Tongue (tissue), 2 donors: Measurements from ENCODE around the gene CADPS. TPM values are rescaled to one million over a fixed set of nuclear protein-coding genes. Genes with fewer than 3 reads are reported as not detected.

ENCODE experiments used
- DNase-seq: peaks from one replicate; pipeline ENCODE4 v3.0.0-alpha.2; 2015
- total RNA-seq: library from RNA; depleted of rRNA; stranded (reverse); fragments of >200 nt; gene quantifications from one replicate; pipeline ENCODE4 v1.2.3, GENCODE V29; 2014

Gene CADPS
- total RNA-seq, 1 donor from 2014 or later, result 13.3 TPM

DNA sequence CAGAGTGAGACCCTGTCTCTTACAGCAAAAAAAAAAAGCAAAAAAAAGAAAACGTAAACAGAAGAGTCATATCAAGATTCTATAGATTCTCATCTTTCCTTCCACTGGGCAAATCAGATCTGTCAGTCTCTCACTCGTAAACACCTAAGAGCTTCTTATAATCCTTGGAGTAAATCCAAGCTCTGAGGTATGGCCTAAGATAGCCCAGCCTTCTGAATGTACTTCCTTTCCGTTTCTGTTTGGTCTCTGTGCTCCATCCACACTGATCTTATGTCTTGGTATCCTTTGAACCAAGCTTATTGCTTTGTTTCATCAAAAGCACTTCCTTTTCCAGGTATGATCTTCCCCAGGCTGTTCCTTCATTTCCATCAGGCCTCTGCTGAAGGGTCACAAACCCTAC is 137.8 kb downstream of the CADPS start:
- no peak for DNase-seq

DNA sequence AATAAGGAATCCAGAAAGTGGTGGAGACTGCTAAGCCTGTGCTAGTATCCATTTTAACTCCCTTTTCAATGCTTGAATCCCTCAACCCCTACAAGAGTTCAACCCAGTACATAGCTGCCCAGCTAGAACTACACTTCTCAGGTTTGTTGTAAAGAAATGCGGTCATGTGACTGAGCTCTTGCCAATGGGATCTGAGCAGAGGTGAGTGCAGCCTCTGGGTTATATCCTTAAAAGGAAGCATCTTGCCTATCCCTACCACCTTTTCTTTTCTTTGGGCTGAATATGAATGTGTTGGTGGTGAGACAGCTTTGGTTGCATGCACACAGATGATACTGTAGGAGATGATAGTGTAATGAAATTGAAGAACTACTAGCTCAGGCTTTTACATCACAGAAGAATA is 139.7 kb downstream of the CADPS start:
- DNase-seq, result no peak

DNA sequence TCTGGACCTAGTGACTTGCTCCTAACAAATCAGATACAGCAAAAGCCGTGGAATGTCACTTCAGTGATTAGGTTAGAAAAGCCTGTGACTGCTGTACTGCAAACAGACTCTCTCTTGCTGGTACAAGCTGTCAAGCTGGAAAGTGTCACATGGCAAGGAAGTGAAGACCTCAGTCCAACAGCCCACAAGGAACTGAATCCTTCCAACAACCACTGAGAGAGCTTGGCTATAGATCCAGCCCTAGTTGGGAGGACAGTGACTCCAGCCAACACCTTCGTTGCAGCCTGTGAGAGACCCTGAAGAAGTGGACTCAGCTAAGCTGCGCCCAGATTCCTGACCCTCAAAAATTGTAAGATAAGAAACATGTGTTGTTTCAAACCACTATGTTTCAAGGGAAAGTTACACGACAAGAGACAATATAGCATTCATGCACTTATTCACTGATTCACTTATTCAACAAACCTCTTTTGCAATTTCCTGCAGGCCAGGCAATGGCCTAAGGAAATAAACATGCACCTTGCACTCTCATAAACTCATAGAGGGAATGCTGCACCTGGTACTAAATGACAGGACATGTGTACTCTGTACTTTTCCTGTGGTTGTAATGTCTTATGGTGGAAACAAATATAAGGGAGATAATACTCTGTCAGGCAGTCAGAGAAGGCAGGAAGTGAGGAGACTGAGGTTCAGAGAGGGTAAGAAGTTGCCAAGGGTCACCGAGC is 142.9 kb downstream of the CADPS start:
- DNase-seq, result no peak

DNA sequence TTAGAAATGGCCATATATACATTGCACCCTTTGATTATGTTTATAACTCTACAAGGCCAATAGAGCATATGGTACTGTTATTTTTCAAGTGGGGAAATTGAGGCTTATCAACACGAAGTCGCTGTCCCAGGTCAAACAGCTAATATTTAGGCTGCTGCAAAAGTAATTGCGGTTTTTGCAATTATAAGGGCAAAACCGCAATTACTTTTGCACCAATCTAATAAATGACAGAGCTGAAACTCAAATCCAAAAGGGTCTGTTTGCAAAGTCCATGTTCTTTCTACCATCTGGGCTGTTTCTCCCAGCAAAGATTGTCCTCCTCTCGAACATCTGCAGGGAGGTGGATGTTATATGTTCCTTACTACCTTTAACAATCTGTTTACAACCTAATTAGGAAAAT is 147.2 kb downstream of the CADPS start:
- DNase-seq, result no peak

DNA sequence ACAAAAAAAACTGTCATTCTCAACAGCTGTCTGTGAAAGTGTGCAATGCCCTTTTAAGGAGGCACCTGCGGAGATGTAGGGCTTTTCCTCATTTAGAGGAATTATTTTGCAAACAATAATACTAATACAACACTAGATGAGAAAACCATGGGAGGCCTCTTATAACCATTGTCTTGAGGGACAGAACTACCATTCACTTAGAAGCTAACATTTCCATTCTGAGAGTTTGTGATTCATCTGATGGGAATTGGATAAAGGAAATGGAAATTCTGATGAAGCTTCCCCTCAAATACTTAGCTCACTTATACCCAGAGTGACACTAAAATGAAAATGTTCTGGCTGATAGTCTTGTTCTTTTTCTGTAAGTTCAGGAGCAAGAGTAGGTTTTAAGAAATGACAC is 147.7 kb downstream of the CADPS start:
- no peak for DNase-seq

DNA sequence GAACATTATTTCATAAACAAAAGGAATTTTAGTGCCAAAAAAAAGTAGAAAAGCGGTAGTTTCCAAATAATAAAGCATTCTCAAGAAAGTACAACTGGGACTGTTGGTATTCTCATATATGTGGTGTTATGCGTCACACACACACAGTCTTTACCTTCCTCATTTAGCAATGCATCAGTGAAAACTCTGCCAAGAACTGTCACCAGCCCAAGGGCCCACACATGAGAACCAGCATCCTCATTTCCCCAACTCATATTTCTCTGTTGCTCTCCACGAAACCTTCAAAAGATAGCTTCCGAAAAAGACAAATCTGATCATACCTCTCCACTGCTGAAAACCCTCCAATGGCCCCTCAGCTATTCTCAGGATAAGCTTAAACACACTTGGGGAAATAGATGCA is 150.7 kb downstream of the CADPS start:
- DNase-seq, result no peak

DNA sequence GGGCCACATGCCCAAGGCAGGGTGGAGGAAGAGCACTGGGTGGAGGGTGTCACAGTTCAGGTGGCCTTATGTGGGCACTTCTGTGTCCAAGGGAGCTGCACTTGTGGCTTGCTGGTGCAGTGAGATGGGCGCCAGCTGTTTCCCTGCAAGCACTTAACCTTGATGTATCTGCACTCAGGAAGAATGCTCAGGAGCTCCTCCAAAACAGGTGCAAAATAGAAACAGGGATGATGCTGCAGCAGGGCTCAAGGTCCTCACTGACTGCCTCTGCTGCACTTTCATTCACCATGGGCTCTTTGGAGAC is 151.3 kb downstream of the CADPS start:
- no peak for DNase-seq

DNA sequence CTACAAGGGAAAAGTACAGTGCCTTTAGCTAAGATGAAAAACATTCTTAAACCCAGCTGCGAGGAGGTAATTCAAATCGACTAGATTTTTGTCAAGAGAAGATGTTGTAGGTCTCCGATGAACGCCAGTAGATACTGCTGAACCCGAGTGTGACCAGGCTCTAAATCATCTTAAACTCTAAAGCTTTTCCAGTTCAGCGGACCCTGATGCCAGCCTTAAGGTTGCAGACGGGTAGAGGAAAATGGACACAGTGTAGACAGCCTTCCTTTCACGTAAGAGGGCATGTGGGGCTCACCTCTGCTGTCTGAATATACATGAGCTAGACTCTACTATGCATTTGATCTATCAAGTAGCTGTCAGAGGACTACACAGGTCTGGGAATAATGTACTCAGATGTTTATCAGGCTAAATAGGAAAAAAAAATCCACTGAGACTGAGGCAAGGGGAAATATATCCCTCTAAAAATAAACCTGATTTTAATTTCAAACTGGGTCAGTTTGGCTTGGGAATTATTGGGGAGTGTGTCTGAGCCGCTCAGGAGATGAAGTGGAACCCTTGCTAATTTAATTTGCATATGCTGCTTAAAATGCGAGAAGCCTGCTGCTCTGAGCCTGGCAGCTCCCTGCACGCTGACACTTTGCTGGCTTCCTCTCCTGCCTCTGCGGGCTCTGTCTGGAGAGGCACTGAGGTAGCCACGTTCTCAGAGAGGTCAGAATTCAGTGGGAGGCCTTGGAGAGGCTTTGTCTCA is 151.9 kb downstream of the CADPS start:
- peak; percentile 59 for DNase-seq

DNA sequence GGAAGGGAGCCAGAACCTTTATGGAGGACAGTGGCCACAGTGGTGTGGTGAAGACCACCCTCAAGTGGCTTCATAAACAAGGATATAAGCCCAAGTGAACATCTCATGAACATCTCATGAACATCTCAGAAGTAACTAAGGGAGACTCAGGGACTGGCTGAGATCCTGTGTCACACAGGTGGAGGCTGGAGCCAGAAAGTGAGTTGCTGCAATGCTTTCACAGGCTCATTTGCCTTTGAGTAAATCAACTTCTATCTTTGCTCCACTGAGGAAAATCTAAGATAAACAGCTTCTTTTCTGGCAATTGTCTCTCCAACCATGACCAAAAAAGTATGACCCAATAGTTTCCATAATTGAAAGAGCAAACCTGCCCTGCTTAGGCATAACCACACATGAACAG is 152.9 kb downstream of the CADPS start:
- no peak for DNase-seq

DNA sequence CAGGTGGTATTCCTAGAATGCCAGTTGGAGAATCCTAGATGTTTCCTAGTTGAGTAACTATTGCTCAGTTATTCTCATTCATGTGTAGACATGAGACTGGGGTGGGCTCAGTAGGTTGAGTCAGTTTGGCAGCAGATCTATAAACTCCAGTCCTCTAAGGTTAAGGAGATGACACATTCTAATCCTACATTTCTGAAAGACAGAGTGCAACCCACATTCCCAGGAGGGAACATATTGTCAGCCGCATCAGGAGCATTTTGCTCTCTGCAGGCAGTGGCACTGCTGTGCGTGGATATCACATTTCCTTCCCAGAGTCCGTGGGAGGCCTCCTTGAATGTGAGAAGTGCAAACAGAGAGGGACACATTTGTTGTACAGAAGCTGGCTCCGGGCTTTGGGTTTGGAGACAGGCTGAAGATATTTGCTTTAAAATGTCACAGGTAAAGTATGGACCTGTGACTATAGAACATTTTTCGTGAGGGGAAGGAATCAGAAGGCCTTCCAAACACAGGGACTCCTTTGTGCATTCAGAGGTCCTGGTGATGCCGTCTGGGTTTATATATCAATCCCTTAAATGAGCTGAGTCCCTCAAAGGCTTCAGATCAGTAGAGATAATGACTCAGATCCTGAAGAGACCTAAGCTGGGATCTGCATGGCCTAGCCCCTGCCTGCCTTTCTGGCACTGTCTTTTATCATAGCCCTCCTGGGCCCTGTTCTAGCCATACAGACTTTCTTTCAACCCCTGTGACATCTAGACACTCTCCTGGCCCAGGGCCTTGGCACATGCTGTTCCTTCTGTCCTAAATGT is 156.5 kb downstream of the CADPS start:
- peak; percentile 16 for DNase-seq

DNA sequence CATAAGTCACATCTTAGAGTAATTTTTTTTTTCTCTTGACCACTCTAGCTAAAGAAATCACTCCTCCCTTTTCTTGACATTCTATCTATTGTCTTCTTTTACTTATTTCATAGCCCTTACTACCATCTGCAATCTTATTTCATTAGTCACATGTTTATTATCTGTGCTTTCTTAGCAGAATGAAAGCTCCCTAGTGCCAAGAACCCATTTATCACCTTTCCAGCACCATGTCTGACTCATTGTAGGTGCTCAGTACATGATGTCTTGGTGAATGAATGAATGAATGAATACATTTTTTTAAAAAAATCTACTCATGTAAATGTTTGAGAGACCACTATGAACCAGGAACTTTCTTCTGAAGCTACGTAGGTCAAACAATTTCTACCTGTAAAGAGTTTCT is 157.2 kb downstream of the CADPS start:
- DNase-seq, result no peak

DNA sequence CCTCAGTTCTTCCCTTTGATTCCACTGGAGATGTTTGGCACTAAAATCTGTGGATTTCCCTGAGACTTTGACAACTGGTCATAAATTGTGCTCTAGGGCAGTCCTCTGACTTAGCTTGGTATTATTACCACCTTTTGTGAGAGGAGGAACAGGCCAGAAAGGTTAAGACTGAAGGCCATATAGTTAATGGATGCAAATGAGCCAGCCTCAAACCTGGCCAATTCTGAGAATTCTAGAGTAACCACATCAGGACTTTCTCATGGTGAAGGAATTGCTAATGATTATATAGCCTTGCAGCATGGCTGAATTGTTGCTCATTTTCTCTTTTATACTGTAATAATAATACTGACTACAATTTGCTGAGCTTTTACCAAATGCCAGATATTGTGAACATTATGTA is 162.5 kb downstream of the CADPS start:
- no peak for DNase-seq

DNA sequence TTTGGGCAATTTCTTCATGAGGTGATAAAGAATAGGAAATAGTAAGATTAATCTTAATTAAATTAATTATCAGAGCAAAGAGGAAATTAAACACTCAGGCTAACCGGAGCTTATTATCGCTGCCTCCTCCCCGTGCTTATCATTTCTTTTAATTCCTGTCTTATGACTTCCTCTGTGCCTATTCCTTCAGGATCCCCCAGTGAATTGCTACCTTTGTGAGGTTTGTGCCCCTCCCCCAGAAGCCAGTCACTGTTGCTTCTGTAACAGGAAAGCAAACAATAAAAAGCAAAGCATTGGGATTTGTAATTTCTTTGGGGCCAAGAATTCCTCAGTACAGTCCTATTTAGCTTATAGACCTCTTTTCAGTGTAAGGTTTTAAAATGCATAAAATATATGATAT is 164.5 kb downstream of the CADPS start:
- no peak for DNase-seq

DNA sequence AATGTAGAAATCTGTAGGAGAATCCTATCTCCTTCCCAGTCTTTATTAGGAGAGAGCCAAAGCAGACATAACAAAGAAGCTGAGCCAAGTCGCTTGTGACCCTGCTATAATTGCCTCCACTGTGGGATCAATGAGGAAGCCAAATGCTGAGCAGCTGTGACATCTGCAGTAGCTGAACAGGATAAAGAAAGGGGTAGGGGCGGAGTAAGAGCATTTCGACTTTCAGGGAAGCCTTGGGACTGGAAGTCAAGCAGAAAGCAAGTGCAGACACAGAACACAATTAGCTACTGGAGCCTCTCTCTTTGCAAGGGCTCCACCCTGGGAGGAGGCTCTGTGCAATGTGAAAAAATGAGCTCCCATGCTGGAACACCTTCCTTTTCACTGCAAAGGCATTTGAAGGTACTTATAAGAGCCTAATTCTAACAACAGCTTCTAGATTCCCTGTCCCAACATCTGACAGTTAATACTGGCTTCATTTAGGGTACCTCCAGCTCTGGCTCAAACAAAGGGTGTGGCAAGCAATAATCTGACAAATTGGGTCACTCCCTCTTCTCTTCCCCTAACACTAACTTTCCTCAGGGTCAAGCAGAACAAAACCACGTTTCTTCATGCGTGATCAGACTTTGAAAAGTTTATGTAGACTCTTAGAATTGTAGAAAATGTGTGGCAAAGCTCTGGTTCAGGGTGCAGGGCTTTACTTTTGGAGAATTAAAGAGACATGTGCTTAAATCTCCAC is 166.4 kb downstream of the CADPS start:
- peak; percentile 84 for DNase-seq

DNA sequence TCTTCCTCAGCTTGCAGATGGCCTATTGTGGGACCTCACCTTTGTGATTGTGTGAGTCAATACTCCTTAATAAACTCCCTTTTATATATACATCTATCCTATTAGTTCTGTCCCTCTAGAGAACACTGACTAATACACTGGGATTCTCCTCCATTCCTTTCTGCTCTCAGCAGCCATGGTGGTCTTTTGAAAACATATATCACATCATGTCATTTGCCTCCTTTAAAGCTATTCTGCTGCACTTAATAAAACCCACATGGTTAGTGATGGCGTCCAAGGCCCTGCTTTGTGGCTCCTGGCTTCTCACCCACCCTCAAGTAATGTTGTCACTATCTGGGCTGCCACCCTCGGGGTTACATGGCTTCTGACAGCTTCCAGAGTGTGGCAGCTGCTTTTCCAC is 169.5 kb downstream of the CADPS start:
- no peak for DNase-seq

DNA sequence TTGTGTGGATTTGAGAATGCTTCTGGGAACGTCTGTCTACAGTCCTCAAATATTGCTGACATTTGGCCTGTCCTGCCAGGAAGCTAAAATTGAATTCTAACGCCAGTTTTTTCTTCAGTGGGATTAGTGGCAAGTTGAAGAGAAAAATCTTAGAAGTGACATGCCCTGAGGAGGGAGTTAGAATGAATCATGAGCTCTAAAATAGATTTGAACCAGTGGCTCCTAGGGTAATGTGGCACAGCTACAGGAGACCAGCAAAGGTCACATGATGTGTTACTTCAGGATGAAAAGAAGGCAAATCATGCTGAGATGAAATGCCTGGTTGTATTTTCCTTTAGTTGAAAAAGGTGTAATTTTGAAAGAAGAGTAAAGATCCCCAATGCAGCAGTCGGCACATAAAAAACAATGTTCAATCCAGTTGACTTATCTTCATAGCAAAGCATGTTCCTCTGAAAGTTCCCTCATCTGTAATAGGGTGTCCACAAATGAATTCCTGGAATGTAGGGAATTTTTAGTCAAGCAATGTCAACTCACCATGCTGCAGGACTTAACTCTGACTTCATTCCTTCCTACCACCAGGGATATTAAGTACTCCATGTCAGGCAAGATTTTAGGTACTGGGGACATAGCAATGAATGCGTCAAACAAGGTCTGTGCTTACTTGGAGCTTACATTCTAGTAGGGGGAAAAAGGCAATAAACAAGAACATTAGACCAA is 171.6 kb downstream of the CADPS start:
- DNase-seq, result no peak

DNA sequence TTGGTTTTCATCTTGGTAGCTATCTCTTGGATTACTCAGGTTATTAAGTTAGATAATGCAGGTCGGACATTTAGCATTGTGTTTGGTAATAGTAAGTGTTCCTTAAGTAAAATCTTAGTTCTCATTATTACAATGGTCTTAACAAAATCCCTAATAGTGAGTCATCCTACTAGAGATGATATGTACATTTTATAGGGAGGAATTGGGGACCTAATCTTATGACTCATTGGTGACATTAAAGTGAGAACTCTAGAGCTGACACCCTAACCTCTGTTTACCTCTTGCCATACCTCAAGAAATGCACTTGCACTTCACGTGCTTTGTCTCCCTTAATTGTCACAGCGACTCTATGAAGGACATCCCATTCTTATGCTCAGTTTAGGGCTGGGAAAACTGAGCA is 174.9 kb downstream of the CADPS start:
- no peak for DNase-seq

DNA sequence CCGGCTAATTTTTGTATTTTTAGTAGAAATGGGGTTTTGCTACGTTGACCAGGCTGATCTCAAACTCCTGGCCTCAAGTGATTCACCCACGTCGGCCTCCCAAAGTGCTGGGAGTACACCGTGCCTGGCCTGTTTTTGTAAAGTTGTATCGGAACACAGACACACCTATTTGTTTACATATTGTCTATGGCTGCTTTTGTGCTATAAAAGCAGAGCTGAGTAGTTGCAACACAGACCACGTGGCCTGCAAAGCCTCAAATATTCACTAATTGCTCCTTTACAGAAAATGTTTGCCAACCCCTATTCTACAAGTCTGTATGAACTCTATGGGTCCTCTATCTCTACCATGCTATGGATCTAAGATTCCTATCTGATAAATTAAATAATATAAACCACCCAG is 175.5 kb downstream of the CADPS start:
- no peak for DNase-seq

DNA sequence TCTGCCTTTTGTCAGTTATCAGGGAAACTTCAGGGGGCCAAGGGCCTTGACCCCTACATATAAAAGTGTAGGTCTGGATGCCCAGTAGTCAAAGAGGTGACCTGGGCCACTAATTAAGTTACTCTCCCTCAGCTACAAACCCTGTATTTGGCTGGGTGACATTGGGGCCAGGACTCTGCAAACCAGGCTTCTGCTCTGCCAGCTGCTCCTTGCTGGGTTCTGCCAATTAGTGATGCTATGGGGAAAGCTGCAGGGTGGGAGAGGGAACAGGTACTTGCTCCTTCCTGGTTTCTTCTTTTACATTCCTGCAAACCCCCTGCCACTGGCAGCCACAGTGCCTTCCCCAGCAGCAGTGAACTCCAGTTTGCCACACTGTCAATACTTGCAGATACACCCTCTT is 179.2 kb downstream of the CADPS start:
- no peak for DNase-seq

DNA sequence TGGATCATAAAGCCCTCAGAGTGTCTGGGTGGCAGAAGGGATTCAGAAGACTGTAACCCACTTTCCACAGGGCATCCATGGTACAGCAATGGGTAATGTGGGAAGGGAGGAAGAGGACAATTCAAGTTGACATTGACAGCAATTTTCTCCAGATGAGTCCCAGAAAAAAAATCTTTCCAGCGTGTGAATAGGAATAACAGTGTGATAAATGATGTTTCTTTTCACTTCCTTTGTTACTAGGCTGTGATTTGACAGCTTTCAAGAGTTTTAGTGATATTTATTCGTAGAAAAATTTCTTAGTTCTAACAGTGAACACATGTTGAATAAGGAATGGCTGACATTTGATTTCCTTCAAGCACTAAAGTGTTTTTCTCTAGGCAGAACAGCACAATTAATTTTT is 186.4 kb downstream of the CADPS start:
- DNase-seq, result no peak

DNA sequence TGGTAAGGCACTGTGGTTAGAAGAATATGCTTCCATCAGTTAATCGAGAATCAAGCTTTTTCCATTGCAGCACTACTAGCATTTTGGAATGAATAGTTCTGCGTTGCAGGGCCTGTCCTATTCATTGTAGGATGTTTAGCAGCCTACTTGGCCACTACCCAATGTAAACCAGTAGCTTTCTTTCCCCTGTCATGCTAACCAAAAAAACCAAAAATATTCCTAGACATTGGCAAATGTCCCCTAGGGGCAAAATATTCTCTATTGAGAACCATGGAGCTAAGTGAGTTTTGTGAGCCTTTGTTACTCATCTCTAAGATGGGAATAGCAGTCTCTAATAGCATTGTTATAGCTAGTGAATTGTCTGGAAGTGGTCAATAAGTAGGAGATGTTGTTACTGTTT is 187.2 kb downstream of the CADPS start:
- DNase-seq, result no peak
